ENCODE results near the gene TJAP1. TPM values are rescaled to one million over a fixed set of nuclear protein-coding genes. Genes with fewer than 3 reads are reported as not detected.

Gene TJAP1
- total and polyA plus RNA-seq, 2 donors (not counting 1 experiment from before 2014, with no cell fraction given) = 8.9 to 18.9 TPM

GRCh38 chr6:43499028-43499815, 21.9 kb downstream of the TJAP1 start:
- no peak overlapping the region for H3K9ac ChIP-seq (ENCODE audit: insufficient read depth, low read length)
- no peak for DNase-seq (ENCODE audit: low read depth in 2 of 2)
- peaks cover 16% of the 10 kb centered on the region for H3K4me1 ChIP-seq (ENCODE audit: control insufficient read depth, extremely low read depth, insufficient read depth, low read length)
- peaks cover 16% of the 10 kb centered on the region for H3K36me3 ChIP-seq (ENCODE audit: control insufficient read depth, insufficient read depth, low read length)
- peaks cover 3% of the 10 kb centered on the region for H3K79me2 ChIP-seq (ENCODE audit: control insufficient read depth, insufficient read depth, low read length)
- no peak overlapping the region for H3K27ac ChIP-seq (ENCODE audit: insufficient read depth, low read length)
- H3K9me3 ChIP-seq (ENCODE audit: control insufficient read depth, insufficient read depth, low read depth, low read length) = no peaks in the 10 kb centered on the region
- no peak for TF ChIP-seq CTCF (conservative IDR thresholded peaks at IDR 0.05 in 1 of 2, IDR thresholded peaks at IDR 0.05 in 1 of 2; ENCODE audit: low read depth in 1 of 2, low read length in 2 of 2)
- no peak for TF ChIP-seq EZH2 (IDR thresholded peaks at IDR 0.05; ENCODE audit: low read length, missing control alignments)
- no peaks in the 10 kb centered on the region for H4K20me1 ChIP-seq (ENCODE audit: control insufficient read depth, extremely low read depth, insufficient read depth, low read length)
- no peak overlapping the region for H3K4me3 ChIP-seq (replicated peaks in 1 of 4; ENCODE audit: control extremely low read depth in 1 of 4, insufficient read depth in 1 of 4, low read depth in 3 of 4, low read length in 4 of 4)
- no peak overlapping the region for H2AFZ ChIP-seq (ENCODE audit: low read length)
- H3K4me2 ChIP-seq (ENCODE audit: extremely low read depth, insufficient read depth, low read length) = no peak overlapping the region
- H3K27me3 ChIP-seq (ENCODE audit: control insufficient read depth, insufficient read depth, low read length) = no peaks in the 10 kb centered on the region

GRCh38 chr6:43500921-43501320, 23.6 kb downstream of the TJAP1 start:
- DNase-seq (ENCODE audit: low read depth in 2 of 2) = no peak
- Histone ChIP-seq H3K4me2 (ENCODE audit: extremely low read depth, insufficient read depth, low read length) (no peak overlapping the region), H3K27ac (ENCODE audit: insufficient read depth, low read length) (no peak overlapping the region), H3K4me1 (ENCODE audit: control insufficient read depth, extremely low read depth, insufficient read depth, low read length) (peaks cover 11% of the 10 kb centered on the region), H4K20me1 (ENCODE audit: control insufficient read depth, extremely low read depth, insufficient read depth, low read length) (no peaks in the 10 kb centered on the region), H3K9ac (ENCODE audit: insufficient read depth, low read length) (no peak overlapping the region), H3K9me3 (ENCODE audit: control insufficient read depth, insufficient read depth, low read depth, low read length) (no peaks in the 10 kb centered on the region), H2AFZ (ENCODE audit: low read length) (no peak overlapping the region), H3K79me2 (ENCODE audit: control insufficient read depth, insufficient read depth, low read length) (no peaks in the 10 kb centered on the region), H3K36me3 (ENCODE audit: control insufficient read depth, insufficient read depth, low read length) (peaks cover 27% of the 10 kb centered on the region), H3K4me3 (replicated peaks in 1 of 4; ENCODE audit: control extremely low read depth in 1 of 4, insufficient read depth in 1 of 4, low read depth in 3 of 4, low read length in 4 of 4) (no peak overlapping the region), H3K27me3 (ENCODE audit: control insufficient read depth, insufficient read depth, low read length) (no peaks in the 10 kb centered on the region)
- no peak for TF ChIP-seq EZH2 (IDR thresholded peaks at IDR 0.05; ENCODE audit: low read length, missing control alignments)
- no peak for TF ChIP-seq CTCF (conservative IDR thresholded peaks at IDR 0.05 in 1 of 2, IDR thresholded peaks at IDR 0.05 in 1 of 2; ENCODE audit: low read depth in 1 of 2, low read length in 2 of 2)

- no peaks in the 10 kb centered on the region for H4K20me1 ChIP-seq (ENCODE audit: control insufficient read depth, extremely low read depth, insufficient read depth, low read length)
- no peaks in the 10 kb centered on the region for H3K9me3 ChIP-seq (ENCODE audit: control insufficient read depth, insufficient read depth, low read depth, low read length)
- H3K36me3 ChIP-seq (ENCODE audit: control insufficient read depth, insufficient read depth, low read length) = peaks cover 27% of the 10 kb centered on the region
- H3K27ac ChIP-seq (ENCODE audit: insufficient read depth, low read length) = no peak overlapping the region
- TF ChIP-seq CTCF (conservative IDR thresholded peaks at IDR 0.05 in 1 of 2, IDR thresholded peaks at IDR 0.05 in 1 of 2; ENCODE audit: low read depth in 1 of 2, low read length in 2 of 2) = no peak
- no peak for TF ChIP-seq EZH2 (IDR thresholded peaks at IDR 0.05; ENCODE audit: low read length, missing control alignments)
- H2AFZ ChIP-seq (ENCODE audit: low read length) = no peak overlapping the region
- DNase-seq (ENCODE audit: low read depth in 2 of 2) = no peak
- no peaks in the 10 kb centered on the region for H3K4me1 ChIP-seq (ENCODE audit: control insufficient read depth, extremely low read depth, insufficient read depth, low read length)
- H3K27me3 ChIP-seq (ENCODE audit: control insufficient read depth, insufficient read depth, low read length) = no peaks in the 10 kb centered on the region
- no peak overlapping the region for H3K4me3 ChIP-seq (replicated peaks in 1 of 4; ENCODE audit: control extremely low read depth in 1 of 4, insufficient read depth in 1 of 4, low read depth in 3 of 4, low read length in 4 of 4)
- H3K9ac ChIP-seq (ENCODE audit: insufficient read depth, low read length) = no peak overlapping the region
- H3K79me2 ChIP-seq (ENCODE audit: control insufficient read depth, insufficient read depth, low read length) = no peaks in the 10 kb centered on the region
- H3K4me2 ChIP-seq (ENCODE audit: extremely low read depth, insufficient read depth, low read length) = no peak overlapping the region
Measured at GRCh38 chr6:43502666-43503065, 25.3 kb downstream of the TJAP1 start.

All from fibroblast of lung (primary cell).